ENCODE data around the gene FRAS1. TPM values are rescaled to one million over a fixed set of nuclear protein-coding genes. Genes with fewer than 3 reads are reported as not detected.

FRAS1 gene
- total RNA-seq, 1 experiment from 2014 or later = 13.1 TPM

DNA sequence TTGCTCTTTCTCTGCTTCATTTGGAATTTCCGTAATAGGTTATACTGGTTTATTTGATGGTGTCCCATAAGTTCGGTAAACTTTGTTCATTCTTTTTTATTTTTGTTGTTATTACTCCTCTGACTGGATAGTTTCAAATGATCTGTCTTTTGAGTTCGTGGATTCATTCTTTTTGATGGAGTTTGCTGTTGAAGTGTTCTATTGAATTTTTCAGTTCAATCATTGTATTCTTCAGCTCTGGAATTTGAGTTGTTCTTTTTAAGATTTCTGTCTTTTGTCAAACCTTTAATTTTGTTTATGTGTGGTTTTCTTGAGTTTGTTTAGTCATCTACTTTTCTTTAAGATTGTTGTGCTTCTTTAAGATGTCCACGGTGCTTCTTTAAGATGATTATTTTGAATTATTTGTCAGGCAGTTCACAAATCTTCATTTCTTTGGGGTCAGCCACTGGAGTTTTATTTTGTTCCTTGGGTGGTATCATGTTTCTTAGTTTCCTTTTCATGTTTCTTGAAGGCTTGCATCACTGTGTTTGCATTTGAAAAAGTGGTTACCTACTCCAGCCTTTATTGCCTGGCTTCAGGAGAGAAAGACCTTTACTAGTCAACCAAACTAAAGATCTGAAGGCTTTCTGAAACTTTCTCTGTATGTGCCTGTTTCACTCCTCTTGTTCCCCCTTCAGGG is 339.6 kb downstream of the FRAS1 start:
- H3K4me1 ChIP-seq (replicated peaks; ENCODE audit: insufficient read depth) = no peaks in the 10 kb centered on the region
- H3K36me3 ChIP-seq (ENCODE audit: low read depth) = no peaks in the 10 kb centered on the region
- no peaks in the 10 kb centered on the region for H3K27me3 ChIP-seq (ENCODE audit: insufficient read depth, low read depth)
- no peaks in the 10 kb centered on the region for H3K9me2 ChIP-seq (ENCODE audit: insufficient read depth)
- TF ChIP-seq, protein P1, sequence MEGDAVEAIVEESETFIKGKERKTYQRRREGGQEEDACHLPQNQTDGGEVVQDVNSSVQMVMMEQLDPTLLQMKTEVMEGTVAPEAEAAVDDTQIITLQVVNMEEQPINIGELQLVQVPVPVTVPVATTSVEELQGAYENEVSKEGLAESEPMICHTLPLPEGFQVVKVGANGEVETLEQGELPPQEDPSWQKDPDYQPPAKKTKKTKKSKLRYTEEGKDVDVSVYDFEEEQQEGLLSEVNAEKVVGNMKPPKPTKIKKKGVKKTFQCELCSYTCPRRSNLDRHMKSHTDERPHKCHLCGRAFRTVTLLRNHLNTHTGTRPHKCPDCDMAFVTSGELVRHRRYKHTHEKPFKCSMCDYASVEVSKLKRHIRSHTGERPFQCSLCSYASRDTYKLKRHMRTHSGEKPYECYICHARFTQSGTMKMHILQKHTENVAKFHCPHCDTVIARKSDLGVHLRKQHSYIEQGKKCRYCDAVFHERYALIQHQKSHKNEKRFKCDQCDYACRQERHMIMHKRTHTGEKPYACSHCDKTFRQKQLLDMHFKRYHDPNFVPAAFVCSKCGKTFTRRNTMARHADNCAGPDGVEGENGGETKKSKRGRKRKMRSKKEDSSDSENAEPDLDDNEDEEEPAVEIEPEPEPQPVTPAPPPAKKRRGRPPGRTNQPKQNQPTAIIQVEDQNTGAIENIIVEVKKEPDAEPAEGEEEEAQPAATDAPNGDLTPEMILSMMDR (conservative IDR thresholded peaks at IDR 0.05) = no peak
- no peak for TF ChIP-seq EZH2 (IDR thresholded peaks at IDR 0.05; ENCODE audit: low read depth)
- H3F3A ChIP-seq (ENCODE audit: insufficient read depth, low read depth) = no peaks in the 10 kb centered on the region
- POLR2A ChIA-PET (ENCODE audit: unreplicated experiment) = no interaction called here
- H2AFZ ChIP-seq = no peak overlapping the region
- no peak overlapping the region for H3K4me3 ChIP-seq
- intact Hi-C loops (cut with micrococcal nuclease; ENCODE audit: unreplicated experiment) = no loop called here
- no peaks in the 10 kb centered on the region; the same call in 1 of the 2 replicates for H3K9me3 ChIP-seq (ENCODE audit: insufficient read depth, low read depth)
- no peak for DNase-seq
- BruUV-seq (replicated peaks) = no TSS peak
- H3K79me2 ChIP-seq (ENCODE audit: low read depth) = no peaks in the 10 kb centered on the region
- CTCF ChIA-PET = no interaction called here
- no peaks in the 10 kb centered on the region for H4K20me1 ChIP-seq (ENCODE audit: insufficient read depth)
- no peak overlapping the region for H3K27ac ChIP-seq
- no peak overlapping the region for H3K4me2 ChIP-seq

DNA sequence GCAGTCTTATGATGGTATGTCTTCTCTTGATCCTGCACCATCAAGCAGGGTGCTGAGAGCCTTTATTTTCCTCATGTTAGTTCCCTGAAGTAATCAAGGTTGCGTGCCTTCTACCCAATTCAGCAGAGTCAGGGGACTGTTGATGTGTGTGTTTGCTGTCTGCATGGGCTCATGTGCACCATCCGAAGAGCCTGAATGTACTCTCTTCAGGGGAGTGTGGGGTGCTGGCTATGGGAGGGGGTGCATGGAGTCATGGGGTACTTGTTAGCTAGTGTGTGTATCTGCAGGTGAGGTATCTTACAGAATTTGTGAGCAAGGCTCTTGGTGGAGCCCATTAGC is 340.1 kb downstream of the FRAS1 start:
- H3K4me2 ChIP-seq = no peak overlapping the region
- H3K27ac ChIP-seq = no peak overlapping the region
- H3K9me3 ChIP-seq (ENCODE audit: insufficient read depth, low read depth) = no peaks in the 10 kb centered on the region; the same call in 1 of the 2 replicates
- no peak for TF ChIP-seq EZH2 (IDR thresholded peaks at IDR 0.05; ENCODE audit: low read depth)
- TF ChIP-seq, protein P1 (conservative IDR thresholded peaks at IDR 0.05) = no peak
- CTCF ChIA-PET = no interaction called here
- no peak overlapping the region for H3K4me3 ChIP-seq
- no peaks in the 10 kb centered on the region for H4K20me1 ChIP-seq (ENCODE audit: insufficient read depth)
- intact Hi-C loops (cut with micrococcal nuclease; ENCODE audit: unreplicated experiment) = no loop called here
- no peak overlapping the region for H2AFZ ChIP-seq
- no TSS peak for BruUV-seq (replicated peaks)
- H3K27me3 ChIP-seq (ENCODE audit: insufficient read depth, low read depth) = no peaks in the 10 kb centered on the region
- H3K4me1 ChIP-seq (replicated peaks; ENCODE audit: insufficient read depth) = no peaks in the 10 kb centered on the region
- H3F3A ChIP-seq (ENCODE audit: insufficient read depth, low read depth) = no peaks in the 10 kb centered on the region
- no peaks in the 10 kb centered on the region for H3K9me2 ChIP-seq (ENCODE audit: insufficient read depth)
- no peak for DNase-seq
- no peaks in the 10 kb centered on the region for H3K79me2 ChIP-seq (ENCODE audit: low read depth)
- POLR2A ChIA-PET (ENCODE audit: unreplicated experiment) = no interaction called here
- no peaks in the 10 kb centered on the region for H3K36me3 ChIP-seq (ENCODE audit: low read depth)

DNA sequence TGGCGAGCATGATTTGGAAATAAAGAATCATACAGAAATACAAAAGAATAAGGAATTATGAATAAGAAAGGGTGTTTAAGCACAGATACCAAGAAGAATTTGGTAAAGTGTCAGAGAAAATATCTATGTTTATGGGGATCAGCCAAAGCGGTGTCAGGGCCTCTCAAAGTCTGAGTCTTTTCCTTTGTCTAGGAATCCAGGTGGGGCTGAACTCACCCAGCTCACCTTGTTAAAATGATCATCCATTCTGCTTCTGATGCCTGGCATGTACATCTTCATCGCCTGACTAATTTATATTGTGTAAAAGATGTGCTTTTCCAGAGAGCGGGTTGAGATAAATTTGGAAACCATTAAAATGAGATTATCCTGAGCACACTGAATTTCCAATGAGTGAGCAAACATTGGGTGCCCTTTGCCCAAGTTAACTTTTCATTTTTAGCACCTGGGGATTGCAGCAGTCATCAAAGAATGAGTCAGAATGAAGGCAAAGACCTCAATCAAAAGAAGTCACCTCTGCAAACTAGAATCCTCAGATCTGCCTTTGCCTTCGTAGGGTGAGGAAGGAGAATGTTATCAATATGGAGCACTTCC is 352.6 kb downstream of the FRAS1 start:
- Histone ChIP-seq H3K36me3 (ENCODE audit: low read depth) (no peaks in the 10 kb centered on the region), H3F3A (ENCODE audit: insufficient read depth, low read depth) (no peaks in the 10 kb centered on the region), H3K4me2 (peak overlapping the region; percentile 48), H4K20me1 (ENCODE audit: insufficient read depth) (no peaks in the 10 kb centered on the region), H3K27me3 (ENCODE audit: insufficient read depth, low read depth) (no peaks in the 10 kb centered on the region), H3K9me3 (ENCODE audit: insufficient read depth, low read depth) (no peaks in the 10 kb centered on the region), H3K4me3 (no peak overlapping the region), H2AFZ (peak overlapping the region; percentile 7; the same call in 1 of the 2 replicates), H3K27ac (peak overlapping the region; percentile 52), H3K79me2 (ENCODE audit: low read depth) (no peaks in the 10 kb centered on the region), H3K4me1 (replicated peaks; ENCODE audit: insufficient read depth) (peaks cover 19% of the 10 kb centered on the region), H3K9me2 (ENCODE audit: insufficient read depth) (no peaks in the 10 kb centered on the region)
- intact Hi-C loops (cut with micrococcal nuclease; ENCODE audit: unreplicated experiment) = no loop called here
- DNase-seq = peak; percentile 1 to 66
- ChIA-PET CTCF (no interaction called here), POLR2A (ENCODE audit: unreplicated experiment) (interaction anchor here (0.6 kb wide), 1 partner anchor 39 kb away, joined by 24 read pairs; no protein-coding TSS in a partner anchor)
- no TSS peak for BruUV-seq (replicated peaks)
- TF ChIP-seq EZH2 (IDR thresholded peaks at IDR 0.05; ENCODE audit: low read depth) = no peak
- TF ChIP-seq, protein P1 (conservative IDR thresholded peaks at IDR 0.05) = no peak
